Karpas-422 (cell line): ENCODE data around the gene GALNT2. TPM values are rescaled to one million over a fixed set of nuclear protein-coding genes. Genes with fewer than 3 reads are reported as not detected.

Source experiments
- DNase-seq: peaks from one replicate; pipeline ENCODE4 v3.0.0-alpha.2; 2015
- H2AFZ ChIP-seq: fragments of 200-600 bp; sonication (generic); 2 replicates; pipeline ENCODE4 v1.6.1; 2014; ENCODE audit warnings: antibody characterized with exemption, low read length, mixed read lengths
- H3K27ac ChIP-seq: fragments of 200-600 bp; sonication (generic); 2 replicates; pipeline ENCODE4 v1.5.1; 2014; ENCODE audit warnings: mild to moderate bottlenecking, low read length, moderate library complexity
- H3K27me3 ChIP-seq: fragments of 200-600 bp; sonication (generic); 2 replicates; pipeline ENCODE4 v1.6.1; 2014; ENCODE audit warnings: low read length, mixed read lengths
- H3K36me3 ChIP-seq: fragments of 200-600 bp; sonication (generic); 2 replicates; pipeline ENCODE4 v1.6.1; 2014; ENCODE audit warnings: low read length, mixed read lengths; ENCODE audit not compliant: insufficient read depth
- H3K4me1 ChIP-seq: fragments of 200-600 bp; sonication (generic); 2 replicates; pipeline ENCODE4 v1.6.1; 2014; ENCODE audit warnings: mild to moderate bottlenecking, low read length, mixed read lengths
- H3K4me2 ChIP-seq: fragments of 200-600 bp; sonication (generic); 2 replicates; pipeline ENCODE4 v1.6.1; 2014; ENCODE audit warnings: low read length, low read depth, mild to moderate bottlenecking; ENCODE audit not compliant: poor library complexity, severe bottlenecking
- H3K4me3 ChIP-seq: fragments of 200-600 bp; sonication (generic); 2 replicates; pipeline ENCODE4 v1.5.1; 2014; ENCODE audit warnings: mild to moderate bottlenecking, antibody characterized with exemption, low read length, mixed read lengths
- H3K79me2 ChIP-seq: fragments of 200-600 bp; sonication (generic); 2 replicates; pipeline ENCODE4 v1.6.1; 2014; ENCODE audit warnings: mild to moderate bottlenecking, low read length, mixed read lengths
- H3K9ac ChIP-seq: fragments of 200-600 bp; sonication (generic); 2 replicates; pipeline ENCODE4 v1.6.0; 2014; ENCODE audit warnings: low read length
- H3K9me2 ChIP-seq: fragments of 200-600 bp; sonication (generic), shearing (Covaris generic); replicated peaks from 2 replicates; pipeline ENCODE4 v1.6.0; 2014; ENCODE audit warnings: mild to moderate bottlenecking, low read length, moderate library complexity; ENCODE audit not compliant: insufficient read depth
- H3K9me3 ChIP-seq: fragments of 300-700, 200-600 bp; sonication (generic); 2 replicates; pipeline ENCODE4 v1.6.1; 2014; ENCODE audit warnings: low read length, mixed read lengths
- H4K20me1 ChIP-seq: fragments of 200-600 bp; sonication (generic); 2 replicates; pipeline ENCODE4 v1.6.1; 2014; ENCODE audit warnings: mild to moderate bottlenecking, antibody characterized with exemption, low read length, low read depth; ENCODE audit not compliant: insufficient read depth
- total RNA-seq: library from RNA; depleted of rRNA; stranded (reverse); fragments of >200 nt; shearing (Covaris generic); gene quantifications from 2 replicates; pipeline ENCODE4 v1.2.3, GENCODE V29; 2014; ENCODE audit warnings: low replicate concordance

GALNT2 gene
- total RNA-seq, 1 experiment from 2014 or later, result 2.7 TPM

DNA sequence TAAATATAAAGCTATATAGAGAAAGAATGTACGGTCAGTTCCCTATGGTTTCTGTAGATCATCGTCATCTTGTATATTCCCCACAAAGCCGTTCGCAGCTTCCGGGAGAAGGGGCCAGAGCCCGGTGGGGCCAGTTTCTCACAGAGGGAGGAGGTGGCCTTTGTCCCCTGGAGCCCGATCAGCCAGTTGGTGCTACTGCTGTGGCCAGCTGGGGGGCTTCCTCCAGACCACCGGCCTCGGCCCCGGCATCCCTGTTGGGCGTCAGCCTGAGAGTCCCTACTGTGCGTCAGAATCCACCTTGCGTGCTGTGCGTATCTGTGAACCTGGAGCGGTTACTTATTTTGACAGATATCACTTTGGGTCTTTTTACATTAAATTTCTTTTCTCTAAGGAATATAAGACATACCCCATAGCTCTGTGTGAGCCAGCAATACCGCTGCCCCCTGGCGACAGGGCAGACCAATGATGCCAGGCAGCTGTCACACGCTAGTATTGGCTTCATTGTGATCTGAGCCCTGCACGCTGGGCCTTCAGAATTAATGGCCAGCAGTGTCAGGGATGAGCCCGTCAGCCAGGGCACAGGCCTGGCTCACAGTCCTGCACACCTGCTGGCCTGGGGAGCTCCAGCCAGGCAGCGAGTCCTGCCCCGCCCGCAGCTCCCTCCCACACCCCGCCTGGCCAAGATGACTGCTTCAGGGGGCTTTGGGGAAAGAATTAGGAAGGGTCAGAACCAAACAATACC is 213.2 kb downstream of the GALNT2 start:
- H3K9me3 ChIP-seq, result no peaks in the 10 kb centered on the region
- H2AFZ ChIP-seq, result no peak overlapping the region
- H3K4me1 ChIP-seq, result peaks cover 4% of the 10 kb centered on the region
- H3K27ac ChIP-seq, result no peak overlapping the region
- DNase-seq, result no peak
- no peaks in the 10 kb centered on the region for H3K79me2 ChIP-seq
- H3K27me3 ChIP-seq, result no peaks in the 10 kb centered on the region
- H3K4me2 ChIP-seq, result no peak overlapping the region
- H3K9me2 ChIP-seq, result no peaks in the 10 kb centered on the region
- H4K20me1 ChIP-seq, result no peaks in the 10 kb centered on the region
- no peak overlapping the region for H3K9ac ChIP-seq
- H3K36me3 ChIP-seq, result no peaks in the 10 kb centered on the region
- no peak overlapping the region for H3K4me3 ChIP-seq

DNA sequence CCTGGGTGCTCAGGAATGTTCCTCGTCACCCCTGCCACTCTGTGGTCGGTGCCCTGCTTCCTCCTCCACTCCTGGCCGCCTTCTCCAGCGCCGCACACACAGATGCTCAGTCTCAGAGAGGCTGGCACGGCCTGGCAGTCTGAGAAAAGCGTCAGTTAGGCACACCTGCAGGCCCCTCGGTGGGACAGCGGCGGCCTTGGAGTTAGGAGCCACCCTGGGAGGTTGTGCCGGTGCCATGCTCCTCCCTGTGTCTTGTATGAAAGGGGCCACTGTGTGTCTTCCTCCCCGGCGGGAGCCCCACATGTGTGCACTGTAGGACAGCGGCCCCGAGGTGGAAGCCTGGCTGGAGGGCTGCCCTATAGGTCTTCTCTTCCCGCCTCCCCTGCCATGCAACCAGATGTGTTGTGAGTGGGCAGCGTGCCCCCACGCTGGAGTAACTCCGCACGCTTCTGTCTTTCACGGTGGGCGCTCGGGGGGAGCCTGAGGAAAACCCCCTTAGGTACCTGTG is 213.9 kb downstream of the GALNT2 start:
- Histone ChIP-seq H3K4me2 (no peak overlapping the region), H3K9ac (no peak overlapping the region), H3K36me3 (no peaks in the 10 kb centered on the region), H3K9me2 (no peaks in the 10 kb centered on the region), H3K27me3 (no peaks in the 10 kb centered on the region), H3K4me1 (peaks cover 4% of the 10 kb centered on the region), H3K4me3 (no peak overlapping the region), H3K9me3 (no peaks in the 10 kb centered on the region), H2AFZ (no peak overlapping the region), H3K27ac (no peak overlapping the region), H4K20me1 (no peaks in the 10 kb centered on the region), H3K79me2 (no peaks in the 10 kb centered on the region)
- no peak for DNase-seq

- H4K20me1 ChIP-seq, result no peaks in the 10 kb centered on the region
- no peak overlapping the region for H3K4me3 ChIP-seq
- H3K4me2 ChIP-seq, result no peak overlapping the region
- no peaks in the 10 kb centered on the region for H3K9me2 ChIP-seq
- no peak overlapping the region for H3K27ac ChIP-seq
- no peaks in the 10 kb centered on the region for H3K36me3 ChIP-seq
- H3K9ac ChIP-seq, result no peak overlapping the region
- H2AFZ ChIP-seq, result no peak overlapping the region
- no peaks in the 10 kb centered on the region for H3K27me3 ChIP-seq
- H3K79me2 ChIP-seq, result no peaks in the 10 kb centered on the region
- H3K4me1 ChIP-seq, result peaks cover 4% of the 10 kb centered on the region
- DNase-seq, result peak; percentile 9
- H3K9me3 ChIP-seq, result no peaks in the 10 kb centered on the region
Observed at GRCh38 chr1:230281556-230281955, 214.5 kb downstream of the GALNT2 start.

DNA sequence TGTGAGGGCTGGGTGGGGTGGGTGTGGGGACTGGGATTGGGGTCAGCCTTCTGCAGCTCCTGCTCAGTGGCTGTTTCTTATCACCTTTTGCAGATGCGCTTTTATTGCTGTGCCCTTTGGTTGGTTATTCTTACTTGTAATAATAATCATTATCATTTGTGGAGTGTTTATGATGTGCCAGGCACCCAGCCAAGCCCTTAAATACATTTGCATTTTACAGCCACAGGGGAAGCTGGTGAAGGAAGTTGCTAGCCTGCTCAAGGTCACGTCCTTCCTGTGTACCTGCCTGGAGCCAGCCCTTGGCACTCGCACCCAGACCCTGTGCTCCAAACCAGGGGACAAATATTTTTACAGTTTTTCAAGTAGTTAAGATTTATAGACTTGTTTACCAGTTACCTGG is 215.1 kb downstream of the GALNT2 start:
- Histone ChIP-seq H2AFZ (no peak overlapping the region), H3K9me3 (no peaks in the 10 kb centered on the region), H3K27ac (no peak overlapping the region), H4K20me1 (no peaks in the 10 kb centered on the region), H3K36me3 (no peaks in the 10 kb centered on the region), H3K4me3 (no peak overlapping the region), H3K9ac (no peak overlapping the region), H3K4me2 (no peak overlapping the region), H3K79me2 (no peaks in the 10 kb centered on the region), H3K4me1 (peaks cover 4% of the 10 kb centered on the region), H3K9me2 (no peaks in the 10 kb centered on the region), H3K27me3 (no peaks in the 10 kb centered on the region)
- DNase-seq, result peak; percentile 24

DNA sequence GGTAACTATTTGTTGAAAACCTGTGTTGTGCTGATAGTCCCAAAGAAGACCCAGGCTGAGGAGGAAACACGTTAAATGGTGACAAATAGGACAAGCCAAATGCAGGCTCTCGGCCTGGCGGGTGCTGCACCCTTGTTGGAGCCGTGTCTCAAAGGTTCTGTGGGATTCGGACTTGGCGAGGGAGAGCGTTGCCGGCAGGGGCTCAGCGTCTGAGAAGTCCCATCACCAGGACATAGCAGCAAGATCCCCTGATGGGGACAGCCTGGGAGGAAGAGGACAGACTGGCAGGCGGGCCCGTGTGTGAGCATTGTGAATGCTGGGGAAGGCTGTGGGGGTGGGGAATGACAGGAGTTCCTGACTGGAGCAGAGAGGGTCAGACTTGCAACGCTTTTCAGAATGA is 216.6 kb downstream of the GALNT2 start:
- H3K9me2 ChIP-seq, result no peaks in the 10 kb centered on the region
- no peaks in the 10 kb centered on the region for H3K27me3 ChIP-seq
- peak; percentile 20 for DNase-seq
- no peak overlapping the region for H3K4me3 ChIP-seq
- H2AFZ ChIP-seq, result no peak overlapping the region
- no peaks in the 10 kb centered on the region for H4K20me1 ChIP-seq
- H3K27ac ChIP-seq, result no peak overlapping the region
- no peaks in the 10 kb centered on the region for H3K9me3 ChIP-seq
- H3K9ac ChIP-seq, result no peak overlapping the region
- H3K36me3 ChIP-seq, result no peaks in the 10 kb centered on the region
- no peak overlapping the region for H3K4me2 ChIP-seq
- no peaks in the 10 kb centered on the region for H3K79me2 ChIP-seq
- H3K4me1 ChIP-seq, result peaks cover 4% of the 10 kb centered on the region

DNA sequence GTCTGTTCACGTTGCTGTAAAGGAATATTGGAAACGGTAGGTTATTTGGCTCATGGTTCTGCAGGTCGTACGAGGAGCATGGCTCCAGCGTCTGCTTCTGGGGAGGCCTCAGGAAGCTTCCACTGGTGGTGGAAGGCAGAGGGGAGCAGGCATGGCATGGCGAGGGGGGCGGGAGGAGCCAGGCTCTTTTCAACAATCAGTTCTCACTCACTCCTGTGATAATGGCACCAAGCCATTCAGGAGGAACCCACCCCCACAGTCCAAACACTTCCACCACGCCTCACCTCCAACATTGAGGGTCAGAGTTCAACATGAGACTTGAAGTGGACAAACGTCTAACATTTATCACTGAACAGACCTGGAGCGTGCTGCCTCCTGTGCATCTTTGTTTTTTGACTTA is 217.9 kb downstream of the GALNT2 start:
- Histone ChIP-seq H3K27me3 (no peaks in the 10 kb centered on the region), H3K4me1 (peaks cover 4% of the 10 kb centered on the region), H3K27ac (no peak overlapping the region), H3K36me3 (no peaks in the 10 kb centered on the region), H3K4me3 (no peak overlapping the region), H3K9me2 (no peaks in the 10 kb centered on the region), H4K20me1 (no peaks in the 10 kb centered on the region), H3K4me2 (no peak overlapping the region), H2AFZ (no peak overlapping the region), H3K9ac (no peak overlapping the region), H3K79me2 (no peaks in the 10 kb centered on the region), H3K9me3 (no peaks in the 10 kb centered on the region)
- DNase-seq, result no peak

DNA sequence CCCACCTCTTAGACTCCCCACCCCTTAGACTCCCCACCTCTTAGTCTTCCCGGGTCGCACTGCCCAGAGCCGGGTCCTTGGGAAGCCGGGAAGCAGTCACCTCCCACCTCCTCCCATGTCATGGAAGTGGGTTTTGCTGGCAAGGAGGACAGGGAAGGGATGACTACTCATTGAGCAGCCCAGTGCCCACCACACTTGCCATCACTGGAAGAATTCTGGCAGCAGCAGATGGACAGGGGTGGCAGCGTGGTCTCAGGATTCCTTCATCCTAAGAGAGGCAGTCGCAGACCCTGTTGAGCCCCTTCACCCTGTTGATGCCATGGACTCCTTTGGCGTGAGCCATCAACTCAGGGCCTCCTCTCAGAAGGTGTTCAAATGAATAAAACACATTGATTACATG is 218.3 kb downstream of the GALNT2 start:
- Histone ChIP-seq H3K79me2 (no peaks in the 10 kb centered on the region), H3K27ac (no peak overlapping the region), H3K9me2 (no peaks in the 10 kb centered on the region), H3K4me1 (peaks cover 4% of the 10 kb centered on the region), H3K9ac (no peak overlapping the region), H2AFZ (no peak overlapping the region), H4K20me1 (no peaks in the 10 kb centered on the region), H3K27me3 (no peaks in the 10 kb centered on the region), H3K4me2 (no peak overlapping the region), H3K4me3 (no peak overlapping the region), H3K36me3 (no peaks in the 10 kb centered on the region), H3K9me3 (no peaks in the 10 kb centered on the region)
- DNase-seq, result no peak

GRCh38 chr1:230286166-230286889 is 219.3 kb downstream of the GALNT2 start:
- peaks cover 4% of the 10 kb centered on the region for H3K4me1 ChIP-seq
- no peak overlapping the region for H3K9ac ChIP-seq
- no peak overlapping the region for H3K4me3 ChIP-seq
- no peaks in the 10 kb centered on the region for H3K79me2 ChIP-seq
- DNase-seq, result no peak
- H3K4me2 ChIP-seq, result no peak overlapping the region
- H3K36me3 ChIP-seq, result no peaks in the 10 kb centered on the region
- no peaks in the 10 kb centered on the region for H3K9me2 ChIP-seq
- no peaks in the 10 kb centered on the region for H4K20me1 ChIP-seq
- H3K27ac ChIP-seq, result no peak overlapping the region
- H3K27me3 ChIP-seq, result no peaks in the 10 kb centered on the region
- no peak overlapping the region for H2AFZ ChIP-seq
- no peaks in the 10 kb centered on the region for H3K9me3 ChIP-seq
